SU-DHL-6 (cell line): ENCODE results near the gene HBB.

Experiments used
- CTCF ChIP-seq: fragments of 200-600 bp; sonication (generic); IDR thresholded peaks from one replicate; pipeline ENCODE4 v1.5.1; 2017; ENCODE audit warnings: antibody characterized with exemption, mild to moderate bottlenecking, low read length, moderate library complexity; ENCODE audit not compliant: insufficient read depth, poor library complexity, severe bottlenecking
- EZH2phosphoT487 ChIP-seq: fragments of 200-600 bp; sonication (generic), shearing (Covaris generic); conservative IDR thresholded peaks from 2 replicates; pipeline ENCODE4 v1.6.1; 2018; ENCODE audit warnings: mild to moderate bottlenecking, antibody characterized with exemption, low read length, moderate library complexity, mixed read lengths

- TF ChIP-seq CTCF (no peak), EZH2phosphoT487 (no peak)
Measured at GRCh38 chr11:5247472-5248192, 20.8 kb upstream of the HBB start.
